Measurements from ENCODE around the gene TRMT5. TPM values are rescaled to one million over a fixed set of nuclear protein-coding genes. Genes with fewer than 3 reads are reported as not detected.

Gene TRMT5
- total RNA-seq, 3 donors from 2014 or later (not counting 1 experiment from before 2014, with no cell fraction given), result 1.7 to 2.6 (median 1.9) TPM

GRCh38 chr14:60970146-60970545 lies 10.7 kb downstream of the TRMT5 start:
- H3K9me3 Mint-ChIP-seq, result no peaks in the 10 kb centered on the region
- intact Hi-C loops (cut with micrococcal nuclease), result no loop called here
- DNase-seq, result no peak
- no peaks in the 10 kb centered on the region for H3K4me1 Mint-ChIP-seq
- H3K27me3 ChIP-seq (ENCODE audit: control insufficient read depth, insufficient read depth, low read length), result no peaks in the 10 kb centered on the region
- no peaks in the 10 kb centered on the region for H3K27me3 Mint-ChIP-seq (ENCODE audit: low read depth in 2 of 2)
- H3K27ac ChIP-seq (ENCODE audit: low read length), result no peak overlapping the region
- no peak overlapping the region for H3K4me3 ChIP-seq (ENCODE audit: low read length)
- no peaks in the 10 kb centered on the region for H3K9me3 ChIP-seq (ENCODE audit: control insufficient read depth, insufficient read depth, low read length)
- no peak for TF ChIP-seq CTCF (IDR thresholded peaks at IDR 0.05)
- no peak overlapping the region for H3K4me3 Mint-ChIP-seq
- WGBS (ENCODE audit: insufficient coverage), result no CpG with 5 or more reads among the region's 2 CpGs
- no peak for ATAC-seq
- H3K4me1 ChIP-seq (ENCODE audit: control insufficient read depth, insufficient read depth, low read length), result no peaks in the 10 kb centered on the region
- no peaks in the 10 kb centered on the region for H3K36me3 ChIP-seq (ENCODE audit: control insufficient read depth, insufficient read depth, low read length)
- H3K36me3 Mint-ChIP-seq, result no peaks in the 10 kb centered on the region
- no peak overlapping the region for H3K27ac Mint-ChIP-seq

GRCh38 chr14:60968671-60969070 lies 12.2 kb downstream of the TRMT5 start:
- H3K27ac Mint-ChIP-seq, result no peak overlapping the region
- no peak overlapping the region for H3K4me3 Mint-ChIP-seq

GRCh38 chr14:60968099-60968498 lies 12.8 kb downstream of the TRMT5 start:
- no peaks in the 10 kb centered on the region for H3K36me3 ChIP-seq (ENCODE audit: control insufficient read depth, insufficient read depth, low read length)
- H3K4me3 ChIP-seq (ENCODE audit: low read length), result no peak overlapping the region
- no CpG with 5 or more reads among the region's 1 CpG for WGBS (ENCODE audit: insufficient coverage)
- no peak for ATAC-seq
- no peaks in the 10 kb centered on the region for H3K27me3 ChIP-seq (ENCODE audit: control insufficient read depth, insufficient read depth, low read length)
- Mint-ChIP-seq H3K27ac (no peak overlapping the region), H3K36me3 (no peaks in the 10 kb centered on the region), H3K9me3 (no peaks in the 10 kb centered on the region), H3K4me3 (no peak overlapping the region), H3K4me1 (no peaks in the 10 kb centered on the region), H3K27me3 (ENCODE audit: low read depth in 2 of 2) (no peaks in the 10 kb centered on the region)
- no peaks in the 10 kb centered on the region for H3K4me1 ChIP-seq (ENCODE audit: control insufficient read depth, insufficient read depth, low read length)
- TF ChIP-seq CTCF (IDR thresholded peaks at IDR 0.05), result no peak
- no peaks in the 10 kb centered on the region for H3K9me3 ChIP-seq (ENCODE audit: control insufficient read depth, insufficient read depth, low read length)
- H3K27ac ChIP-seq (ENCODE audit: low read length), result no peak overlapping the region
- intact Hi-C loops (cut with micrococcal nuclease), result no loop called here
- no peak for DNase-seq

More at GRCh38 chr14:60968671-60969070, 12.2 kb downstream of the TRMT5 start:
- TF ChIP-seq CTCF (IDR thresholded peaks at IDR 0.05), result no peak
- Histone ChIP-seq H3K9me3 (ENCODE audit: control insufficient read depth, insufficient read depth, low read length) (no peaks in the 10 kb centered on the region), H3K27me3 (ENCODE audit: control insufficient read depth, insufficient read depth, low read length) (no peaks in the 10 kb centered on the region), H3K27ac (ENCODE audit: low read length) (no peak overlapping the region), H3K4me1 (ENCODE audit: control insufficient read depth, insufficient read depth, low read length) (no peaks in the 10 kb centered on the region), H3K4me3 (ENCODE audit: low read length) (no peak overlapping the region), H3K36me3 (ENCODE audit: control insufficient read depth, insufficient read depth, low read length) (no peaks in the 10 kb centered on the region)
- Mint-ChIP-seq H3K4me1 (no peaks in the 10 kb centered on the region), H3K36me3 (no peaks in the 10 kb centered on the region), H3K9me3 (no peaks in the 10 kb centered on the region), H3K27me3 (ENCODE audit: low read depth in 2 of 2) (no peaks in the 10 kb centered on the region)
- ATAC-seq (no peak), DNase-seq (no peak)
- intact Hi-C loops (cut with micrococcal nuclease), result no loop called here

GRCh38 chr14:60965402-60965801 lies 15.5 kb downstream of the TRMT5 start:
- no peak for ATAC-seq
- peaks cover under 1% of the 10 kb centered on the region for H3K36me3 Mint-ChIP-seq
- intact Hi-C loops (cut with micrococcal nuclease), result no loop called here

More at GRCh38 chr14:60965402-60965801, 15.5 kb downstream of the TRMT5 start:
- no peaks in the 10 kb centered on the region for H3K36me3 ChIP-seq (ENCODE audit: control insufficient read depth, insufficient read depth, low read length)
- H3K4me3 Mint-ChIP-seq, result no peak overlapping the region
- H3K9me3 Mint-ChIP-seq, result peaks cover 0 to 3% of the 10 kb centered on the region in 2 donors
- no peak overlapping the region for H3K4me3 ChIP-seq (ENCODE audit: low read length)
- H3K27ac ChIP-seq (ENCODE audit: low read length), result no peak overlapping the region
- no peak overlapping the region for H3K27ac Mint-ChIP-seq
- H3K4me1 ChIP-seq (ENCODE audit: control insufficient read depth, insufficient read depth, low read length), result no peaks in the 10 kb centered on the region
- TF ChIP-seq CTCF (IDR thresholded peaks at IDR 0.05), result no peak
- no peaks in the 10 kb centered on the region for H3K27me3 ChIP-seq (ENCODE audit: control insufficient read depth, insufficient read depth, low read length)
- no peak for DNase-seq
- no peaks in the 10 kb centered on the region for H3K9me3 ChIP-seq (ENCODE audit: control insufficient read depth, insufficient read depth, low read length)
- H3K4me1 Mint-ChIP-seq, result no peaks in the 10 kb centered on the region
- no peaks in the 10 kb centered on the region for H3K27me3 Mint-ChIP-seq (ENCODE audit: low read depth in 2 of 2)

Measured in natural killer cell (primary cell).